GM10266 (cell line): ENCODE results near the gene PM20D2.

Experiments used
- DNase-seq: peaks from one replicate; pipeline ENCODE4 v3.0.0; 2012; ENCODE audit errors: extremely low spot score
- TF ChIP-seq, protein P1 (sequence below): IDR thresholded peaks from 2 replicates; pipeline ENCODE4 v1.5.1; 2012; ENCODE audit warnings: mild to moderate bottlenecking, low read depth; ENCODE audit not compliant: control insufficient read depth, insufficient read depth; ENCODE audit errors: missing control alignments

Gene PM20D2

DNA sequence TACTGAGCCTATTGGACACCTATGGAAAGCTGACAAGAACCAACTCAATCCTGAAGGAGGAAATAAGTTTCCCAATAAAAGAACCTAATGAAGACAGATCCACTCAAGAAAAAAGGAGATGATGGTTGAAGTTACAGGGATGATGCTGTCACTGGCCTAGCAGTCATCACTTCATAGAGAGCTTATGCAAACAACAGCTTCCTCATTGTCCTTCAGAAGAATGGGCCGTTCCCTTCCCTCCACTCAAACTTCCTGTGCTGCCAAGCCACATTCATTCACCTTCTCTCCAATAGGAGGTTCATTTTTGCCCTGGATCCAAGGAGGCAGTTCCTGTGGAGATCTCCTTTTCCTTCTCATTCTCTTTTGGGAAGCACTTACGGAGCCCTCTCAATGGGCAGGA, 13.8 kb upstream of the PM20D2 start:
- TF ChIP-seq, protein P1, sequence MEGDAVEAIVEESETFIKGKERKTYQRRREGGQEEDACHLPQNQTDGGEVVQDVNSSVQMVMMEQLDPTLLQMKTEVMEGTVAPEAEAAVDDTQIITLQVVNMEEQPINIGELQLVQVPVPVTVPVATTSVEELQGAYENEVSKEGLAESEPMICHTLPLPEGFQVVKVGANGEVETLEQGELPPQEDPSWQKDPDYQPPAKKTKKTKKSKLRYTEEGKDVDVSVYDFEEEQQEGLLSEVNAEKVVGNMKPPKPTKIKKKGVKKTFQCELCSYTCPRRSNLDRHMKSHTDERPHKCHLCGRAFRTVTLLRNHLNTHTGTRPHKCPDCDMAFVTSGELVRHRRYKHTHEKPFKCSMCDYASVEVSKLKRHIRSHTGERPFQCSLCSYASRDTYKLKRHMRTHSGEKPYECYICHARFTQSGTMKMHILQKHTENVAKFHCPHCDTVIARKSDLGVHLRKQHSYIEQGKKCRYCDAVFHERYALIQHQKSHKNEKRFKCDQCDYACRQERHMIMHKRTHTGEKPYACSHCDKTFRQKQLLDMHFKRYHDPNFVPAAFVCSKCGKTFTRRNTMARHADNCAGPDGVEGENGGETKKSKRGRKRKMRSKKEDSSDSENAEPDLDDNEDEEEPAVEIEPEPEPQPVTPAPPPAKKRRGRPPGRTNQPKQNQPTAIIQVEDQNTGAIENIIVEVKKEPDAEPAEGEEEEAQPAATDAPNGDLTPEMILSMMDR = no peak
- no peak for DNase-seq

DNA sequence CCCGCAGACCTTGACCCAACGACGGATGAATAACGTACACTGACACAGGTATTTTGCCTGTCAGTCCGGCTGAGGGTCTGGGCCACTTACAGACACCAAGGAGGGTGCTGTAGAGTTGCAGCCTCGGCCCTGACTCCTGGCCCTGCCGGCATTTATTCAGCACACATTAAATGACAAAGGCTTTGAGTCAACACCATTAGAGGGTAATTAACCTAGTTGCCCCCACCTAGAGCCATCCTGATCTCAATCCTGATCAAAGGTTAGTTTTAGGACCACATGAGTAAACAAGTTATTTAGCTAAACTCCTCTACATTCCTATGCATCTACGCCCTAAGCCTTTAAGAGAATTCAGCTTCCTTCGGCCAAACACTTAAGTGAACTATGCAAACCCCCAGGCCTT, 11.9 kb upstream of the PM20D2 start:
- TF ChIP-seq, protein P1 = no peak

DNA sequence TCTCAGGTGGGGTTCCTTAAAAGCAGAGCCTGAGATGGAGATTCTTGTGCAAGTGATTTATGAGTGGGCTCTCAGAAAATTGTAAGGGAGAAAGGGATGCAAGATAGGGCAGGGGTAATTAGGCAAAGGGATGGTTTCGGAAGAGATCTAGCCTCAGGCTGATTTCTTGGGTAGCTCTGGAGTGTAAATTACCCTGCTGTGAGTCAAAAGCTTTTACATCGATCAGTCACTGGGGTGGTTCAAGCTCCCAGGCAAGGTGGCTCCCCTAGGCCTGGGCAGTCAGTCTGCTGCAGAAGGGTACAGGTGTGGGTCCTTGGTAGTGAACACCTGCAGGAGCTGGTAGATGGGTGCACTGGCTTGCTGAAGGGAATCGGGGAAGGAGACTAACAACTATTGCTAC, 11.1 kb upstream of the PM20D2 start:
- no peak for DNase-seq
- TF ChIP-seq, protein P1 = no peak

More for the DNA sequence above, 11.9 kb upstream of the PM20D2 start:
- DNase-seq = no peak

DNA sequence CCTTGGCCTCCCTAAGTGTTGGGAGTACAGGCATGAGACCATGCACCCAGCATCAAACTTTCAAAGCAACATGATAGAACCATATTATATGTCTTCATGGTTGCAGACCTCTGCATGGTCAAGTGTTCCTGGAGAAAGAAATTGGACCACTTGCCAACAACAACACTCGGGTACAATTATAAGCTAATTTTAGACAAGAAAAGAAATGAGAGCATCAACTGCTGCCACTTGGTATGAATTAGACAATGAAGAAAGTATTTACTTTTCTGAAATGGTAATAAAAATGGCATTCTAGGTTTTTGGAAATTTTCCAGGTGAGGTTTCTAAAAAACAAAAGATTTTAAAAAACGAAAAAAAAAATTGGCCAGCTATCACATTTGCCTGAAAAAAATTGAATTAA, 7.7 kb upstream of the PM20D2 start:
- TF ChIP-seq, protein P1 = no peak
- no peak for DNase-seq

DNA sequence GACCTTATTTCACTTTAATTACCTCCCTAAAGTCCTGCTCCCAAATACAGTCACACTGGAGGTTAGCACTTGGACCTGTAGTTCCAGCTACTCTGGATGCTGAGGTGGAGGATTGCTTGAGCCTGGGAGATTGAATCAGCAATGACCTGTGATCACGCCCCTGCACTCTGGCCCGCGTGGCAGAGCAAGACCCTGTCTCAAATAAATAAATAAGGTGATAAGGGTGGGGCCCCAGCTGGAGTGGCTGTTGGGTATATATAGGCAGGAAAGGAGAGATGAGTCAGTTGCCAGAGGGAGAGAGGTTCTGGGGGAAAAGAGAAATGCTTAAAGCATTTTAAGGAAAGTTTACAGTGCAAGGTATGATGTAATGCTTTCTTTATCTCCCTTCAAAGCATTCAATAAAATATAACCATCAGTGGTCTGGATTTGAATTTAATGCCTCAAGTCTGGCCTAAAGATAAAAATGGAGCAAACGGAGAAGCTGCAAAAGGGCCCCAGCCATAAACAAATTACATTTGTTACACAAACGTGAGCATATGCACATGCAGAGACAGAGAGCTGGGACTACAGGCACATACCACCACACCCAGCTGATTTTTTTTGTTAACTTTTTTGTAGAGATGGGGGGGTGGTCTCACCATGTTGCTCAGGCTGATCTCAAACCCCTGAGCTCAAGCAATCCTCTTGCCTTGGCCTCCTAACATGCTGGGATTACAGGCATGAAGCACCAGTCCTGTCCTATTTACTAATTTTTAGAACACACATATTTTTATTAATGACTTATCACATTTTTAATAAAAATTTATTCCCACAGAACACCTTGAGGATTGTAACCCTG, 6.1 kb upstream of the PM20D2 start:
- TF ChIP-seq, protein P1 = no peak
- no peak for DNase-seq

DNA sequence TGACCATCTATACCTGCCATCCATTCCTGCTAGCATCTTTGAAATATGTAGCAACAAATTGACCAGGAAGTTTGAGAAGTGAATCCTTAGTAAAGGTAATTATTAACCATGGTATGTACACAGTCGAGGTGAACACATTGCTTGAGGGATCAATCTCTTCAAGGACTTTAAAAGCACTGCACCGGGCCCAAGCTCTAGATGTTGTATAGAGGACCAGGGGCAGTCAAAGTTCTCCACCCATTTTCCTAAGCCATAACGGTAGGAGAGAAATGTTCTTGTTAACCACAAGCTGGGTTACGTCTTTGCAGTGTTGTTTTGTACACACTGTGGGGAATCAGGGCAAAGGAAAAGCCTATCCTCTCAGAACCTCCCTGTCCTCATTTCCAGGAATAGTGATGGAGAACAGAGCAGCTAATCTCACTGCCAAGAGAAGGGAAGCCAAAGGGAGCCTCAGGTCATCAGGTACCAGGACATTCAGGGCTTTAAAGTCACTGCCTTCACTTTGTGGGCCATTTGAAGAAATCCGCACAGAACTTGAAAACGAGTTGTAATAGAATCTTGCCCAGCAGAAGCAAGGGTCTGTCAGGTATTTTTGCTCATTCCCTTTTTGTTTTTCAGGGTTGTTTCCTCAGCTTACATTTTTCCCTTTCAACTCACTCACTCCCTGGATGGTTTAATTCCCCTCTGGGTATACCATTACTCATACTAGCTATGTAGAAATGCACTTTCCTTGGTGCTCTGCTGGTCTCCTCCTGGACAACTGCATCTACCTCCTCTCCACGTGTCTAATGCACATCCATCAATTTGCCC, 5.3 kb upstream of the PM20D2 start:
- TF ChIP-seq, protein P1 = no peak
- no peak for DNase-seq
